HG03039 (cell line): ENCODE data around the gene SSBP3.
"Not testable (repeated sequence)": the region's sequence is repeated elsewhere in the genome, so short reads cannot be mapped to it uniquely, and the experiment has no call there.

ENCODE experiments used
- ATAC-seq: cut with Tn5 transposase; IDR thresholded peaks from one replicate; pipeline ENCODE4 v1.9.1; 2021; ENCODE audit warnings: mild to moderate bottlenecking, moderate library complexity; ENCODE audit not compliant: unreplicated experiment

SSBP3 gene

DNA sequence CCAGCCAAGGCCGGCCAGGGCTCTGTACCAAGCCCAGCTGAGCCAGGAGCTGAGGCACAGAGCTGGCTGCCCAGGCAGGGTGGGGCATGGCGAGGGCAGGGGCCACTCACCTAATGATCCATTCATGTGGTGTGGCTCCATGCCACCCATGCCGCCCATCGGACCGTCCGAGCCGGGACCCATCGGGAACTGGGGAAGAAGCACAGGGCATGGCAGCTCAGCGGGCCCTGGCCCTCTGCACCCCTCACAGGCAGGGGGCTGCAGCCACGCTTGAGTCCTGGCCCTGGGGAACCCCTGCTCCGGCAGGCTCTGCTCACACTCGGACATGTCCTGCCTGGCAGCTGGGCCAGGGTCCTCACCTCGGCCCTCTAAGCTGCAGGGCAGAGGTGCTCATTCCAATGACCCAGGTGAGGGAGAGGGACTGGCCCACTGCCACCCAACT is 177.5 kb downstream of the SSBP3 start:
- ATAC-seq, result no peak

DNA sequence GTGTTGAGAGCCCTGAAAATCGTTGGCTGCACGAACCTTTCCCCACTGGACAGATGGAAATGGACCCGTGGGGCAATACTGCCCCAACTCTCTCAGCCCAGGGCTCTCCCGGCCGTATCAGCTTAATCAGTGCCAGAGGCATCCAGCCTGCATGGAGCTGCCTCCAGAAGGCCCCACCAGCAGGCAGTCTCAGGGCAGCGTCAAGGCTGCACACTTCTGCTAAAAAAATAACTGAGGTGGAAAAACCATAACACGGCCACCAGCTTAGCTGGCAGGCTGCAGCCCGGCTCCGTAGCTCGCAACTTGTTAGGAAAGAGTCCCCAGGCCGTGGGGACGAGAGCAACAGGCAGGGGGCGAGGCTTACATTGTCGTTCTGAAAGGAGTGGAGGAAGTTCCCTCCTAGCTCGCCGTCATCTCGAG is 178.3 kb downstream of the SSBP3 start:
- no peak for ATAC-seq

DNA sequence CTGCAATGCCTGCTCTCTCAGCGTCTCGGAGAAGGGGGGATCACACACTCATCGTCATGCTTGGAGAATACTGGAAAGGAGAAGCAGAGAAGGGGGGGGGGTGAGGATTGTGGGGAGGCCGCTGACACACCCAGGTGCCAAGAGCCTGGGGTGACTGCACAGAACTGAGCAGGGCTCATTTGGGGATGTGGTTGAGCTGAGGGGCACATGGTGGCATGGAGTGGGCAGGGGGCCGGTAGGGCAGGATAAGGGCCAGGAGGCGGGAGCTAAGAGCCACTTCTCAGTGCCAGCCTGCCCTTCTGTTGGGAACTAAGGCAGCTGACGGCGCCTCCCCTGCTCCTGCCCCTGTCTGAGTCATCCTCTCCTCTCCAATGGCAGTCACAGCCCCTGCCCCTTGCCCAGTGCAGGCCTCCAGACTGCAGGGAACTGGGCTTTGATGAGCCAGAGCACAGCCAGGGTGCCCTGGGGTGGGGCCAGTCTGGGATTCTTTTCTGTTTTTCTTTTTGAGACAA is 179.0 kb downstream of the SSBP3 start:
- no peak for ATAC-seq

DNA sequence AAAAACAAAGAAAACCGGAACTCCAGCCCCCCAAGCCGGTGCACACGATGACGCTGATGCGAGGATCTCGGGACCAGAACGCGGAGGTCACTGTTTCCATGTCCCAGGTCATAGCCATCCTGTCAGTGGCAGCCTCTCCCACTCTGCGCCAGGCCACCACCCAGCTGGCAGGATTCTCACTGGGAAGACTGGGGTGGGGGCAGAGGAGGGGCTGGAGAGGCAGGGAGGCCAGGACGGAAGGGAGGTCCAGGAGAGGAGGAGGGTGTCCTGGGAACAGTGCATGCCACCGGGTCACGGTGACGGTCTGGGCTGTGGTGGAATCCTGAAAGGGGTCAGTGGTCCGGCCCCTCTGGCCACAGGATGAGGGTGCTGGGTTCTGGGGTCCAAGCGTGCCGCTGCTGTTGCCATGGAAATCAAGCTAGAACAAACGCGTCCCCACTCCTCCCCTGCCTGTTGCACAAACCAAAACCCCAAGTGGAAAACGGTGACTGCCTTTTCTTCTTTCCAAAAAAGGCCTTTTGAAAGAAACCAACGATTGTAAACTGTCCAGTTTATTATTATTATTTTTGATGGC is 180.1 kb downstream of the SSBP3 start:
- no peak for ATAC-seq

DNA sequence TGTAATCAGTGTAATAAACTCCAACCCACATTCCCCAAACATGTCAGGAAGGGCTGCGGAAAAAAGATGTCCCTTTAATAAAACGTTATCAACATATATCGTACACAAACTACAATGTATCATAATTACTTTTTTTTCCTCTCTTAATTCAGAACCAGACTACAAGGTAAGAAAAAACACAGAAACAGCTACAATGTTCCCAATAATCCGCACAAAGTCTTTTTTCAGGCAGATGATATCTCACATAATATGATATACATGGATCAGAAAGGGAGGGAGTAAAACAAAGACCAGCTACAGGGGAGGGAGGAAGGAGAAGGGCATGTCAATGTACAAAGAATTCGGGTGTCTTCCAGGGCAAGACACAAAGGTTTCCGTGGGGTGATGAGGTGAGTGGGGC is 180.8 kb downstream of the SSBP3 start:
- no peak for ATAC-seq

DNA sequence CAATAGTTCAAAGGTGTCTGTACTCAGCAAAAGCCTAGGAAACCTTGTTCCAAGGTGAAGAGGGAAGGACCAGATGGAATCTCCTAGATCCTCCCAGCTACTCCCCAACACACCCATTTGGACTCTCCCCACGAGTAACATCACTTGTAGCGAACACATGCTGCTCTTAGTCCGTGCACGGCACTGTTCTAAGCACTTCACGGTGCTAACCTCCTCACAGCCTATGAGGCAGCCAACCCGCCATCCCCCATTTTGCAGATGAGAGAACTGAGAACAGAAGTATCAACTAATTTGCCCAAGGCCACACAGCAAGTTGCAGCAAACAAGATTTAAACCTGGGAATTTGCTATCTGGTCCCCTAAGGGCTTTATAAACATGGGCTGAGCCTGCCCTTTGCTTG is 182.0 kb downstream of the SSBP3 start:
- no peak for ATAC-seq

DNA sequence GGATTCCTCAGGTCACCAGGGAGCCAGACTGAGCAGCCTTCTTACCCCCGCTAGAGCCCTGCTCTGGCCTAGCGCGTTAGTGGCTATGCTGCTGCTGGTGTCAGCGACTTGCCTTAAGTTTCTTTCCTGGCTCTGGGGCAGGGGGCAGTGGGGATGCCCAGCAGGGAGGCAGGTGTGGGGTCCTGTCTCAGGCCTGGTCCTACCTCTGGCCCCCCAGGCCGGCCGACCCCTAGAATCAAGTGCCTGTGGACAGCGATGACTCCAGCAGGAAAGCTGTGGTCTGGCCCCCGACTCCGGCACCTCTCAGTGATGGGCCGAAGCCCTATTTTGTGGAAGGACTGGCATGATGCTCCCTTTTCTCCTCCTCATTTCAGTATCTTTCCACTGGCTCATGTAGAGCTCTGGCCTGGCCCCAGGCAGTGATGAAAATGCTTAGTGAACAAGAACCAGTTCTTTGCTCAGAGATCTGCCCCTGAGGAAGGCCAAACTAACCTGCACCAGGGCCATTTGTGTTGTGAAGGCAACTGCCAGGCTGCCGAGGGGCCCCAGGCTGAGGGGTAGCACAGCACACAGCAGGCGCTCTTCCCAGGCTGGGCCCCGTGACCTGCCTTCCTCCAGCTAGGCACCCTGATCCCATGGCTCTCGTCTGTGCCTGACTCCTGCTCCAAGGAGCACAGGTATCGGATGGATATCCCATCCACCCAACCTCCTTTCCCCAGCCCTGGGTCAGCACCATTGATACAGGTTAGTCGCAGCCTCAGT is 182.6 kb downstream of the SSBP3 start:
- ATAC-seq, result no peak

DNA sequence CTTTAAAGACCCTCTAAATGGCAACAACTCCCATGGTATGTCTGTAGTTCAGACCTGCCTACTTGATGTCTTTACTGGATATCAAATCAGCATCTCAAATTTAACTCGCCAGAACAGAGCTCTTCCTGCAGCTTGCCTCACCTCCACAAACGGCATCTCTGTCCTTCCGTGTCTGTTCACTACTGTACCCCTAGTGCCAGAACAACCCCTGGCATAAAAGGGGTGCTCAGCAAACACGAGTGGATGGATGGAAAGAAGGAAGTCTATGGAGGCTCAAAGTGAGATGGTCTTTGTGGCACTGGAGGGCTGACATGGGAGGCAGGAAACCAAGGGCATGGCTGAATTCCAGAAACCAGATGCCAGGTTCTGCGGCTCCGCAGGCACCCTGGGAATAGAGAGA is 183.5 kb downstream of the SSBP3 start:
- ATAC-seq, result no peak

DNA sequence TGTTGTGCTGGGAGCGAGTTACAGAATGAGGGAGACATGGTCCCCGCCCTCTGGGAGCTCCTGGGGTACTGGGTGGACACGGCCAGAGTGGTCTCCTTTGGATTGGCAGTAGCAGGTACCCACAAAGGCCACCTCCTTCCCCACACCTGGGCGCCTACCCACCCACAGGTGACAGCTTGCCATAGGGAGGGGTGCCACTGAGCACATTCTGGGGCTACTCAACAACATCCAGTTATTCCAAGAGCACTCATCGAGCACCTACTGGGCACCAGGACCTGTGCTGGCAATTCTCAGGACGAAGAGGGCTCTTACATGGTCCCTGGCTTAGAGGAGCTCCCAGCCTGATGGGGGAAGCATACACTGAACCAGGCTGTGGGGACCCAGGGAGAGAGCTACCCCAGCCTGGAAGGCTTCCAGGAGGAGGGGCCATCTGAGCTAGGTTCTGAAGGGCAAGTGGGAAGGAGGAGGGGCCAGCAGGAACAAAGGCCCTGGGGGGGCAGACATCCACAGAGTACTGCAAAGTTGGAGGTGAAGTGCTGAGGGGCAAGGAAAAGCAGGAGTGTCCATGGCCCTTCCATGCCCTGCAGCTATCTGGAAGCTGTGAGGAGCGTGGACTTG is 184.2 kb downstream of the SSBP3 start:
- ATAC-seq, result no peak

DNA sequence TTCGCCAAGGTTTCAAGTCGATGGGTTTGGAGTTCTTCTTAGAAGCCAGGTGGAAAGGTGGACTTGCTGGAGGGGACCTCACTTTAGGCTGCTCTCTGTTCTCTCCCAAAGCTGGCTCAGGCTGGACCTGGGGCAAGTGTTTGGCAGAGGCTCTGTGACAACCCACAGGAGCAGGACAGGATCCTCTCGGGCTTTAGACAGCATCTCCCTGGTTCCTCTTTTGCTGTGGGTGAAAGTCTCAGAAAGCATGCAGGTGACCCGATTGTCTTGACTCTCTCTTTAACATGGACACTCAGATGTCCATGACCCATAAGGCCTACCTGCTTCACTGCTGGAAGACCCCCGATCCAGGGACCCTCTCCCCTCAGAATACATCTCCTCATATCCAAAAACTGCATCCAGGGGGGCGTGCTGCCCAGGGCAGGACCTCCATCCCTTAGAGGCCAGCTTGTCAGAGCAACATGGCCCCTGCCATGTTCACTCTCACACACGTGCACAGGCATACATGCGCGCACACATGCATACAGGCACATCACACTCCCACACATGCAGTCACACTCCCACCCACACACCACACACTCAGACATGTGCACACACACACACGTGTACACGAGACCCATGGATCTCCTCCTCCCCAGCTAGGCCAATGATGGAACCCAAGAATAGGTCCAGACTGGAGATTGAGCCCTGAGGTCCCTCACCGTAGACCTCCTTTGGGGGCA is 184.9 kb downstream of the SSBP3 start:
- no peak for ATAC-seq

DNA sequence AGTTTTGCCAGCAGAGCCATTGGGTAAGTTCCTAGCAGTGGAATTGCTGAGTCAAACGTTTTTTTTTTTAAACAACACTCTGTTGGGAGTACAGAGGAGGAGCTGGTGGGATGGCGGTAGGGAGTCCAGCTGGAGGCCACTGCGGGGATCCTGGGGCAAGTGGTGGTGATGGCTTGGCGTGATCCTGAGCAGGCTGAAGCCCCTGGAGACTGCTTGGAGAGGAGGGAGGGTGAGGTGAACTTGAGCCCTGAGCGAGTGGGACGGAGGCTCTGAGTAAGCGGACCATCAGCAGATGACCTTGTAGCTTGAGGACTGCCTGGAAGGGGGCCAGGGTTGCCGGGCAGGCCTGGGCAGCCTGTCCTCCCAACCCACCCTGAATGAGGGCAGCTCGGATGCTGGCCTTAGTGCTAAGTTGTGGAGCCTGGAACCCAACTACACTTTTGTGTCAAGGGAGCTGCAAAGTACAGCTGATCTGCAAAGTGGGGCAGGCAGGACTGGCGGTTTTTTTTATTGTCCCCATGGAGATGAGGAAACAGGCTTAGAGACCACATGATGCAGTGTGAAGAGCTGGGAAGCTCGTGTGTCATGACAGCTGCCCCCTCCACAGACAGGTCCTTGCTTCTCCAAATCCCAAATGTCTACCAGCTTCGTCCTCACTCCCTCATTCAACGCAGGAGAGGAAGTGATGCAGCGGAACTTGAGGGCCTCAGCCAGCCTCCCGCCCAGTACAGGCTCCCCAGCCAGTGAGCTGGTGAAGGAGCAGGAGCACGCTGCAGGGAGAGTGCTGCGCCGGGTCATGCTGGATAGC is 186.0 kb downstream of the SSBP3 start:
- ATAC-seq, result no peak

DNA sequence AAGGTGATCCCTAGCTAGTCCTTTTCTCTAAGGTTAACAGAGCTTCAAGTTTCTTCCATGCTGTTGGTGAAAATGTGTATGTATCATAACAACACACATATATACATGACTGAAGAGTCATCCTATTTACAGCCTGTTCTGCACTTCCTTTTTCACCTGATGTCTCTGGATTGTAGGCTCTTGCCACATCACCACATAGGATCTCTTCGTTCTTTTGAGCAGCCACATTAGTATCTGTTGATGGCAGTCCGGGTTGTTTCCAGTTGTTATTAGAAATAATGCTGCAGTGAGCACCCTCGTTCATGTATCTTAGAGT is 186.5 kb downstream of the SSBP3 start:
- ATAC-seq, result no peak

DNA sequence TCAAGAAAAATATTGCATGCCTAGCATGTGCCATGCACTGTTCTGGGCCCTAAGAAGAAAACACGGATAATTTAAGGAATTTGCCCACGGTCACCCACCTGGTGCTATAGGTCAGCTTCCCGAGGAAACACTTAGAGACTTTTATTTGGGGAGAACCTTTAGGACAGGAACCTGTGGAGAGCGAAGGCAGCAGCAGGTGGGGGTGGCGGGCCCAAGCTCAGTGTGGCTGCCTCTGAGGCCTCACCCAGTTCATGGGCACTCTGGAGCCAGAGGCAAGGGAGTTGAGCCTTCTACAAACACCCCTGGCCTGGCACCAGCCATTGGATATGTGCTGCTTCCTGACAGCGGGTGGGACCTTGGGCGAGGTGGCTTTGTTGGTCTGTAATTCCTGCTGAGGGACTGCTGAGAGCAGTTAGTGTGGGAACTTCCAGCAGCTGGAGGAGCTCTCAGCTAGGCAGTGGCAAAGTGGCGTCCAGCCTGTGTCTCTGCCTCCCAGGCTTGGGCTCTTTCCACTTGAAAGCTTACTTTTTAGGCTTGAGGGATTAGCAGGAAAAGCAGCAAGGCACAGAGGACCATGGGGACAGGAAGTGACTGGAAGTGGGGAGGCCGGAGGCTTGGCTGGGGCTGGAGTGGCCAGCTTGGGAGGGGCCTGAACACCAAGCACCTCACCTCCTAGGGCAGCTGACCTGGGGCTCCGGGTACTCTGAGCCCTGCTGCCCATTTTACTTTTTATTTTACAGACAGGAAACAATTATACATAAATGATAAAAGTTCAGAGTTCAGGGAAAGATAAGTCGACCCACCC is 187.1 kb downstream of the SSBP3 start:
- no peak for ATAC-seq

DNA sequence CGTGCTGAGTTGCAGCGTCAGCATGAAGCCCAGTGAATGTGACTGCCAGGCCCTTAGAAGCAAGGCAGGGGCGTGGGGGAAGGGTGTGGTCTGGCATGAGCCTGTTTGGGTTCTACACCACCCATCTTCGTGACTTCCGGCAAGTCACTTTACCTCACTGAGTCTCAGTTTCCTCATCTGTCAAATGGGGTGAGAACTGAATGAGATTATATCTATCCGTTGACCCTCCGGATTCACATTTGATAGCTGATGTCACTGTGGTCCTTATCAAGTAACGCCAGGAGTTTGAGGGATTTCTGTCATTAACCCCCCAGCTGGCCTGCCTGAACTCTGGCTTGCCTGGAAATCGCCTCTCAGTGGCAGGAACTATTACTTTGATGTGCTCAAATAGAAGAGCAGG is 190.7 kb downstream of the SSBP3 start:
- ATAC-seq, result no peak

DNA sequence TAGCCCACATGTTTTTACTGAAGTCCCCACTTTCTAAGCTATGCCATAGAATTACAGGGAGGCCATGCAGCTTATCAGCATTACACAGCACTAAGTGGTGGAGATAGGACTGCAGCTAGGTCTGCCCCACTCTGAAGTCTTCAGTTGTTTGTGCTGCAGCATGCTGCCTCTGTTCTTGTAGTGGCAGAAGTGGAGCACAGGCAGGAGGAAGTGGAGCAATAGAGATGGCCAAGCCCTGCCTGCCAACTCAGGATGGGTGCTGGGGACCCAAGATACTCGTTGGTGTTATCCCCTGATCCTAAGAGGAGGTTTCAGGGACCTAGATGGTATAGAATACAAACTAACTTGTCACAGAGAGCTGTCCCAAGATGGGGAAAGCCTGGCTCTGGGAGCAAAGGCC is 193.3 kb downstream of the SSBP3 start:
- no peak for ATAC-seq

DNA sequence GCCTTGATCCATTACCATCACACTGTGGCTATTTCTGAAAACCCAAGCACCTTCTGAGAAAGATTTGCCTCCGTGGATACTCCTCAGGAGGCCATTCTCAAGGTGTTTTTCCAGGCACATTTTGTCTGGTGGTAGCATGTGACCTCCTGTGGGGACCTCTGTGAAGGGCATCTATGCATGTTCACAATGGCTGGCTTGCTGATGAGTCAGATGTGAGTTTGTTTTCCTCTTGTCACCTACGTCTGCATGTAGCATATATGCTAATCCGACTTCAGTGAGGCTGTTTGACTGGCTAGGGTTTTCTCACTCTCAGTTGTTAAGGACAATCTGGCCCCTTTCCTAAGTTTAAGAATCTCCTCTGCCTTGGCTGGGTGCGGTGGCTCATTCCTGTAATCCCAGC is 198.3 kb downstream of the SSBP3 start:
- not testable (repeated sequence) for ATAC-seq

DNA sequence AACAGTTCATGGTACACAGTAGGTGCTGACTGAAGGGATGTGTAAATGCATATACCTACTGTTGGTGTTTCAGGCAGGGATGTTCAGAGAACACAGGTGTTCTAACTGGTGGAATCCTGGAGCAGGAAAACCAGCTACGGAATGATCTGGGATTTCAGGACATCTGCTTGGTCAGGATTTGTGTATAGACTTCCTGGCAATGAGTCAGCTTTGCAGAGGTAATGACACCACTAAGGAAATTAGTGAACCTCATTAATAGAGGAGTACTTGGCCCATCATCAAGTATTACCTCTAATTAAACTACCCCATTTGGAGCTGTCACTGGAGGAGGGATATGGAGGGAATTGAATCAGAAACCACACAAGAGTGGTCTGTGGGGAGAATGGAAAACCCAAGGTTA is 198.9 kb downstream of the SSBP3 start:
- no peak for ATAC-seq

DNA sequence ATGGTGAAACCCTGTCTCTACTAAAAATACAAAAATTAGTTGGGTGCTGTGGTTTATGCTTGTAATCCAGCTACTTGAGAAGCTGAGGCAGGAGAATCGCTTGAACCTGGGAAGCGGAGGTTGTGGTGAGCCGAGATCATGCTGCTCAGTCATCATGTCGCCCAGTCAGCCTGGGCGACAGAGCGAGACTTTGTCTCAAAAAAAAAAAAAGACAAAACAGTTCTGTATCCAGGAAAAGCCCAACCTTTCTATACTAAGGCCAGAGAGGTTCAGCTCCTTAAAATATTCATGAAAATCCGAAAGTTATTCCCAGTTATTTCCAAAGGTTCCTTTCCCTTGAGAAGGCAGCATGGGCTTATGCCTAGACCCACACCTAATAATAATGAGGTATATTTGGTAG is 202.0 kb downstream of the SSBP3 start:
- no peak for ATAC-seq

DNA sequence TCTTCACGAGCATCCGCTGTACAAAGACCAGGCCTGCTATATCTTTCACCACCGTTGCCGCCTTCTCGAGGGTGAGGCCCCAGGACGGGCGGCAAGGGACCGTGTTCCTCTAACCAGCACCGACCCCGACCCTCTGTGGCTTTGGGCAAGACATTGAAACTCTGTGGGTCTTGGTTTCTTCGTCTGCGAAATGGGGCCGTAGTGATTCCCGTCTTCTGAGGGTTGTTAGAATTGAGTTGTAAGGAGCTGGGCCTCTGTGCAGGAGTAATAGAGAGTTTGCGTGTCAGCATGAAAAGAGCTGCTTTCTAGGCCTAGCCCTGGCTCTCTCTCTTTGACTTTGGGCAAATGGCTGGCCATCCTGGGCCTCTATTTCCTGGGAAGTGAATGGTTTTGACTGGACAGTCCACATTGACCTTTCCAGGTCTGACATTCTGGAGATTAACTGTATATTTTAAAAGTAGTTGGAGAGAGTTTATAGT is 205.6 kb downstream of the SSBP3 start:
- no peak for ATAC-seq
